HepG2 (cell line): Measurements from ENCODE around the gene RALY. TPM values are rescaled to one million over a fixed set of nuclear protein-coding genes. Genes with fewer than 3 reads are reported as not detected.

ENCODE experiments used
- ATF7-NPFF ChIP-seq: sonication (generic); formaldehyde crosslinking; IDR thresholded peaks from 2 replicates; pipeline ENCODE4 v1.8.1; 2023; ENCODE audit warnings: mild to moderate bottlenecking, low read depth, missing genetic modification reagents, moderate library complexity
- DNMT3B ChIP-seq: conservative IDR thresholded peaks from 2 replicates; pipeline ENCODE4 v1.6.1; 2016; ENCODE audit warnings: missing biosample characterization, control low read depth
- HINFP ChIP-seq: sonication (generic); formaldehyde crosslinking; IDR thresholded peaks from 2 replicates; pipeline ENCODE4 v1.4.0; 2020; ENCODE audit warnings: low read depth, mild to moderate bottlenecking, missing genetic modification reagents
- ISL2 ChIP-seq: sonication (generic); formaldehyde crosslinking; IDR thresholded peaks from 2 replicates; pipeline ENCODE4 v1.5.0; 2020; ENCODE audit warnings: missing genetic modification reagents
- MTA1 ChIP-seq: sonication (generic); formaldehyde crosslinking; IDR thresholded peaks from 2 replicates; pipeline ENCODE4 v1.4.0; 2020; ENCODE audit warnings: missing genetic modification reagents, mild to moderate bottlenecking, borderline replicate concordance
- MTF2 ChIP-seq: sonication (generic); formaldehyde crosslinking; IDR thresholded peaks from 2 replicates; pipeline ENCODE4 v1.5.0; 2020; ENCODE audit warnings: missing genetic modification reagents, borderline replicate concordance
- NFIC ChIP-seq: IDR thresholded peaks from 2 replicates; pipeline ENCODE4 v1.6.1; 2012; ENCODE audit warnings: mild to moderate bottlenecking, low read length, inconsistent platforms
- NR1H2 ChIP-seq: sonication (generic); formaldehyde crosslinking; IDR thresholded peaks from 2 replicates; pipeline ENCODE4 v1.8.1; 2022; ENCODE audit warnings: low read depth, missing genetic modification reagents, borderline replicate concordance
- NRL ChIP-seq: sonication (generic); formaldehyde crosslinking; IDR thresholded peaks from 2 replicates; pipeline ENCODE4 v1.5.0; 2020; ENCODE audit warnings: missing genetic modification reagents, mild to moderate bottlenecking, moderate library complexity, borderline replicate concordance
- PRDM10 ChIP-seq: sonication (generic); formaldehyde crosslinking; IDR thresholded peaks from 2 replicates; pipeline ENCODE4 v1.4.0; 2020; ENCODE audit warnings: low read depth, missing genetic modification reagents
- RBM39 ChIP-seq: fragments of 200-400 bp; formaldehyde crosslinking; IDR thresholded peaks from one replicate; pipeline ENCODE4 v1.6.1; 2018; ENCODE audit warnings: antibody characterized with exemption, mild to moderate bottlenecking, low read depth, low read length; ENCODE audit not compliant: poor library complexity, severe bottlenecking
- SP5 ChIP-seq: IDR thresholded peaks from 2 replicates; pipeline ENCODE4 v1.6.1; 2016; ENCODE audit warnings: low read depth, borderline replicate concordance
- TAF1 ChIP-seq: sonication (generic); formaldehyde crosslinking; IDR thresholded peaks from 2 replicates; pipeline ENCODE4 v1.4.0; 2020; ENCODE audit warnings: missing genetic modification reagents
- USF2 ChIP-seq, 2 experiments: sonication (generic) in 1 of 2; formaldehyde crosslinking in 1 of 2; IDR thresholded peaks; 2 replicates each; pipeline versions ENCODE4 v1.5.1 to v1.6.1; 2011 to 2020; ENCODE audit warnings: borderline replicate concordance in 1 of 2, low read depth in 1 of 2, low read length in 1 of 2, mild to moderate bottlenecking in 1 of 2, missing genetic modification reagents in 1 of 2, moderate library complexity in 1 of 2
- ZBTB39 ChIP-seq: sonication (generic); formaldehyde crosslinking; IDR thresholded peaks from 2 replicates; pipeline ENCODE4 v1.5.0; 2020; ENCODE audit warnings: missing genetic modification reagents
- ZBTB8A ChIP-seq: sonication (generic); formaldehyde crosslinking; IDR thresholded peaks from 2 replicates; pipeline ENCODE4 v1.4.0; 2020; ENCODE audit warnings: mild to moderate bottlenecking, low read depth, missing genetic modification reagents, borderline replicate concordance
- ZNF652 ChIP-seq: IDR thresholded peaks from 2 replicates; pipeline ENCODE4 v1.6.1; 2016; ENCODE audit warnings: low read depth, borderline replicate concordance
- ZNF660 ChIP-seq: sonication (generic); formaldehyde crosslinking; IDR thresholded peaks from 2 replicates; pipeline ENCODE4 v1.5.1; 2020; ENCODE audit warnings: mild to moderate bottlenecking, low read depth, missing genetic modification reagents, borderline replicate concordance
- ZNF761 ChIP-seq: sonication (generic); formaldehyde crosslinking; conservative IDR thresholded peaks from 2 replicates; pipeline ENCODE4 v1.4.0; 2020; ENCODE audit warnings: mild to moderate bottlenecking, missing genetic modification reagents
- polyA plus RNA-seq, 8 experiments: library from polyadenylated mRNA; depleted of rRNA in 3 of 8; stranded (reverse) in 7 of 8; unstranded in 1 of 8; fragments of >200 nt; fragmentation: Illumina TruSeq in 4 of 8; extraction: Trizol in 4 of 8; gene quantifications; 2 replicates each; pipeline versions ENCODE4 v1.2.1 to v1.2.3, GENCODE V29; 2011 to 2016; ENCODE audit warnings: low read depth in 4 of 8, missing spikeins in 1 of 8, mixed read lengths in 1 of 8; ENCODE audit not compliant: insufficient read depth in 1 of 8
- total RNA-seq, 5 experiments: library from RNA; depleted of rRNA; stranded (reverse); fragments of >200 nt; fragmentation: Illumina TruSeq; extraction: Trizol; gene quantifications; 2 replicates each; pipeline ENCODE4 v1.2.3, GENCODE V29; 2016; ENCODE audit warnings: low read depth in 1 of 5

Gene RALY
- total and polyA plus RNA-seq, 2 of the 13 experiments (the other 11 are each of a cell fraction or from before 2014, with no cell fraction given) = 178 to 186 TPM

GRCh38 chr20:34004790-34005457 is 11.2 kb downstream of the RALY start (continued):
- TF ChIP-seq PRDM10 (CRISPR knock-in tag) (no peak; the same call in 1 of the 2 replicates), ATF7-NPFF (CRISPR knock-in tag) (peak; percentile 44; the same call in 1 of the 2 replicates), SP5 (CRISPR knock-in tag) (peak; percentile 96), NR1H2 (CRISPR knock-in tag) (no peak), TAF1 (CRISPR knock-in tag) (no peak), ZNF660 (CRISPR knock-in tag) (no peak), DNMT3B (CRISPR knock-in tag) (peak; percentile 87; the same call in 1 of the 2 replicates), NFIC (peak; percentile 96), USF2 (IDR thresholded peaks at IDR 0.05; ENCODE audit: low read depth, low read length) (no peak), USF2 (CRISPR knock-in tag; IDR thresholded peaks at IDR 0.05; ENCODE audit: borderline replicate concordance) (no peak), ZNF761 (CRISPR knock-in tag) (0 out of 2 replicates have a peak, but pooled peaks have one; percentile 43), HINFP (CRISPR knock-in tag) (no peak), ISL2 (CRISPR knock-in tag) (peak; percentile 100), ZBTB8A (no peak), ZNF652 (no peak; the same call in 1 of the 2 replicates), MTA1 (CRISPR knock-in tag) (peak; percentile 66; the same call in 1 of the 2 replicates), NRL (CRISPR knock-in tag) (no peak), ZBTB39 (CRISPR knock-in tag) (0 out of 2 replicates have a peak, but pooled peaks have one; percentile 46), MTF2 (CRISPR knock-in tag) (no peak), RBM39 (no peak)
